ENCODE results near the gene ZNF341.
A peak's percentile ranks its signal among the peaks of the same experiment; 100 is the strongest.
"Not testable (repeated sequence)": the region's sequence is repeated elsewhere in the genome, so short reads cannot be mapped to it uniquely, and the experiment has no call there.

ZNF341 gene

GRCh38 chr20:33732166-33732970 is 572 bp downstream of the ZNF341 start:
- DNase-seq, result peak; percentile 85

GRCh38 chr20:33733654-33734576 is 2.1 kb downstream of the ZNF341 start:
- no peak for DNase-seq

- DNase-seq, result no peak
Observed at GRCh38 chr20:33736962-33737361, 5.2 kb downstream of the ZNF341 start.

- DNase-seq, result no peak
Observed at GRCh38 chr20:33739493-33739892, 7.7 kb downstream of the ZNF341 start.

- DNase-seq, result no peak
Observed at GRCh38 chr20:33740189-33740588, 8.4 kb downstream of the ZNF341 start.

GRCh38 chr20:33744181-33744580 is 12.4 kb downstream of the ZNF341 start:
- no peak for DNase-seq

- DNase-seq, result no peak
Observed at GRCh38 chr20:33744773-33745385, 13.1 kb downstream of the ZNF341 start.

- DNase-seq, result no peak
Observed at GRCh38 chr20:33746325-33746998, 14.7 kb downstream of the ZNF341 start.

GRCh38 chr20:33751775-33752174 is 20.0 kb downstream of the ZNF341 start:
- DNase-seq, result no peak

- DNase-seq, result no peak
Observed at GRCh38 chr20:33753143-33753542, 21.3 kb downstream of the ZNF341 start.

GRCh38 chr20:33753763-33754162 is 22.0 kb downstream of the ZNF341 start:
- no peak for DNase-seq

- DNase-seq, result not testable (repeated sequence)
Observed at GRCh38 chr20:33755936-33756490, 24.2 kb downstream of the ZNF341 start.

GRCh38 chr20:33757046-33757445 is 25.2 kb downstream of the ZNF341 start:
- DNase-seq, result no peak

- no peak for DNase-seq
Observed at GRCh38 chr20:33757458-33757857, 25.7 kb downstream of the ZNF341 start.

- DNase-seq, result no peak
Observed at GRCh38 chr20:33761698-33762250, 30.0 kb downstream of the ZNF341 start.

GRCh38 chr20:33765099-33765498 is 33.3 kb downstream of the ZNF341 start:
- no peak for DNase-seq

- DNase-seq, result no peak
Observed at GRCh38 chr20:33765592-33765991, 33.8 kb downstream of the ZNF341 start.

GRCh38 chr20:33766686-33767085 is 34.9 kb downstream of the ZNF341 start:
- no peak for DNase-seq

- no peak for DNase-seq
Observed at GRCh38 chr20:33767777-33768138, 36.0 kb downstream of the ZNF341 start.

GRCh38 chr20:33769043-33769442 is 37.2 kb downstream of the ZNF341 start:
- DNase-seq, result no peak

GRCh38 chr20:33770005-33770404 is 38.2 kb downstream of the ZNF341 start:
- DNase-seq, result no peak

- no peak for DNase-seq
Observed at GRCh38 chr20:33771938-33772337, 40.1 kb downstream of the ZNF341 start.

All from activated CD4-positive, alpha-beta T cell treated with anti-CD3 and anti-CD28 coated beads, Interleukin-2, Interleukin-6, amounts not matched to agents 100 ng/mL and 50 ng/mL, durations not matched to agents 16 hours and 8 hours (primary cell).